PC-9 (cell line): ENCODE data around the gene DYNLT2B. TPM values are rescaled to one million over a fixed set of nuclear protein-coding genes. Genes with fewer than 3 reads are reported as not detected.
A peak's percentile ranks its signal among the peaks of the same experiment; 100 is the strongest.

ENCODE experiments used
- BruUV-seq: library from RNA; stranded (reverse); fragments of 400-500 nt; replicated peaks from 2 replicates; lab custom pipeline; 2021; lab: Mats Ljungman, UMichigan
- CTCF ChIA-PET: fragments of 300-600 bp; sonication (Branson Sonifier 250); formaldehyde crosslinking; loops from one replicate; lab custom pipeline; 2022; ENCODE audit warnings: antibody characterized with exemption; lab: Charles Lee
- POLR2A ChIA-PET: fragments of 300-600 bp; sonication (Branson Sonifier 250); formaldehyde crosslinking; loops from one replicate; lab custom pipeline; 2022; ENCODE audit warnings: antibody characterized with exemption; ENCODE audit not compliant: unreplicated experiment; lab: Charles Lee
- DNase-seq, 2 experiments: peaks; one replicate each; pipeline versions ENCODE4 v3.0.0 to v3.0.0-alpha.2; 2015 to 2022; ENCODE audit warnings: mixed read lengths in 1 of 2
- H2AFZ ChIP-seq: fragments of 200-600 bp; sonication (generic); 2 replicates; pipeline ENCODE4 v1.8.1; 2017; ENCODE audit warnings: antibody characterized with exemption
- H3F3A ChIP-seq: fragments of 200-600 bp; sonication (generic); 2 replicates; pipeline ENCODE4 v1.8.1; 2017; ENCODE audit warnings: antibody characterized with exemption, mild to moderate bottlenecking, low read depth; ENCODE audit not compliant: insufficient read depth
- H3K27ac ChIP-seq: fragments of 200-600 bp; sonication (generic); 2 replicates; pipeline ENCODE4 v1.6.1; 2016; ENCODE audit warnings: mixed run types
- H3K27me3 ChIP-seq: fragments of 200-600 bp; sonication (generic); 2 replicates; pipeline ENCODE4 v1.6.1; 2016; ENCODE audit warnings: low read depth, mixed run types; ENCODE audit not compliant: insufficient read depth
- H3K36me3 ChIP-seq: fragments of 200-600 bp; sonication (generic); 2 replicates; pipeline ENCODE4 v1.6.1; 2016; ENCODE audit warnings: low read depth, mixed run types
- H3K4me1 ChIP-seq: fragments of 200-600 bp; sonication (generic); replicated peaks from 2 replicates; pipeline ENCODE4 v1.6.1; 2016; ENCODE audit warnings: mixed run types; ENCODE audit not compliant: insufficient read depth
- H3K4me2 ChIP-seq: fragments of 200-600 bp; sonication (generic); 2 replicates; pipeline ENCODE4 v1.6.1; 2017; ENCODE audit warnings: mixed run types
- H3K4me3 ChIP-seq: fragments of 200-600 bp; sonication (generic); 2 replicates; pipeline ENCODE4 v1.6.1; 2016; ENCODE audit warnings: mixed run types
- H3K79me2 ChIP-seq: fragments of 200-600 bp; sonication (generic); 2 replicates; pipeline ENCODE4 v1.6.1; 2017; ENCODE audit warnings: low read depth, mixed run types
- H3K9me2 ChIP-seq: fragments of 200-600 bp; sonication (generic); 2 replicates; pipeline ENCODE4 v1.8.1; 2017; ENCODE audit warnings: mild to moderate bottlenecking; ENCODE audit not compliant: insufficient read depth
- H3K9me3 ChIP-seq: fragments of 200-600 bp; sonication (generic); 2 replicates; pipeline ENCODE4 v1.8.1; 2016; ENCODE audit warnings: low read depth; ENCODE audit not compliant: insufficient read depth
- H4K20me1 ChIP-seq: fragments of 200-600 bp; sonication (generic); 2 replicates; pipeline ENCODE4 v1.8.1; 2017; ENCODE audit not compliant: insufficient read depth
- CTCF ChIP-seq: fragments of 200-600 bp; sonication (generic); conservative IDR thresholded peaks from 2 replicates; pipeline ENCODE4 v1.6.1; 2017; ENCODE audit warnings: mixed run types, antibody characterized with exemption, mild to moderate bottlenecking, moderate library complexity
- EZH2 ChIP-seq: fragments of 200-600 bp; sonication (generic); IDR thresholded peaks from 2 replicates; pipeline ENCODE4 v1.8.0; 2017; ENCODE audit warnings: antibody characterized with exemption, low read depth
- intact Hi-C: fragments of 100-400 bp; cut with micrococcal nuclease; formaldehyde crosslinking; loops from one replicate; pipeline ENCODE4 v1.10.0; 2022; ENCODE audit not compliant: unreplicated experiment
- total RNA-seq: library from RNA; stranded (reverse); gene quantifications from 2 replicates; pipeline ENCODE4 v1.2.3, GENCODE V29; 2021

DYNLT2B gene
- total RNA-seq, 1 experiment from 2014 or later: 5.3 TPM

- CTCF ChIA-PET: no interaction called here
- POLR2A ChIA-PET: no interaction called here
- H3K4me2 ChIP-seq: no peak overlapping the region
- H3K9me3 ChIP-seq: no peaks in the 10 kb centered on the region
- intact Hi-C loops: no loop called here
- peaks cover 31% of the 10 kb centered on the region for H3K4me1 ChIP-seq
- no peak overlapping the region for H3K27ac ChIP-seq
- H3K9me2 ChIP-seq: no peaks in the 10 kb centered on the region
- H3K36me3 ChIP-seq: peaks cover 23% of the 10 kb centered on the region; the same call in 1 of the 2 replicates
- H3K4me3 ChIP-seq: no peak overlapping the region
- peaks cover 32% of the 10 kb centered on the region for H3K79me2 ChIP-seq
- H4K20me1 ChIP-seq: no peaks in the 10 kb centered on the region
- no peak for TF ChIP-seq CTCF
- no peak overlapping the region for H2AFZ ChIP-seq
- H3K27me3 ChIP-seq: no peaks in the 10 kb centered on the region
- DNase-seq: no peak
- peaks cover 32% of the 10 kb centered on the region for H3F3A ChIP-seq
- no TSS peak for BruUV-seq
Observed at GRCh38 chr3:196270499-196270898, 47.5 kb downstream of the DYNLT2B start.

- Histone ChIP-seq H3K27ac (peak overlapping the region; percentile 69), H3K4me3 (no peak overlapping the region), H3K9me2 (no peaks in the 10 kb centered on the region), H3F3A (peaks cover 20% of the 10 kb centered on the region), H3K79me2 (peaks cover 14% of the 10 kb centered on the region), H4K20me1 (no peaks in the 10 kb centered on the region), H2AFZ (no peak overlapping the region), H3K36me3 (peaks cover 23% of the 10 kb centered on the region; the same call in 1 of the 2 replicates), H3K4me2 (peak overlapping the region; percentile 6; the same call in 1 of the 2 replicates), H3K9me3 (no peaks in the 10 kb centered on the region), H3K4me1 (peaks cover 19% of the 10 kb centered on the region), H3K27me3 (no peaks in the 10 kb centered on the region)
- peak; percentile 65 to 83 for DNase-seq
- no TSS peak for BruUV-seq
- ChIA-PET POLR2A (interaction anchor here (0.5 to 0.7 kb wide), 4 partner anchors 19 to 441 kb away, joined by 3 to 5 read pairs (median 4); partner anchors contain the start of gene PCYT1A), CTCF (interaction anchor here (0.6 to 0.7 kb wide), 2 partner anchors 15 to 674 kb away, joined by 3 read pairs; partner anchors contain the start of gene NCBP2)
- TF ChIP-seq EZH2: no peak
- TF ChIP-seq CTCF: no peak
- intact Hi-C loops: loop anchor here (1.0 kb wide), 2 partner anchors 11 to 19 kb away; partner anchors contain the start of gene PCYT1A
Observed at GRCh38 chr3:196268284-196269163, 49.5 kb downstream of the DYNLT2B start.

GRCh38 chr3:196263819-196264218 lies 54.2 kb downstream of the DYNLT2B start:
- Histone ChIP-seq H3K36me3 (peaks cover 21% of the 10 kb centered on the region; the same call in 1 of the 2 replicates), H3K4me1 (peaks cover 12% of the 10 kb centered on the region), H3K4me3 (no peak overlapping the region), H3K9me2 (no peaks in the 10 kb centered on the region), H3F3A (peaks cover 13% of the 10 kb centered on the region), H2AFZ (no peak overlapping the region), H3K27me3 (no peaks in the 10 kb centered on the region), H3K9me3 (no peaks in the 10 kb centered on the region), H3K27ac (no peak overlapping the region), H3K4me2 (no peak overlapping the region), H4K20me1 (peaks cover 5% of the 10 kb centered on the region), H3K79me2 (peaks cover 5% of the 10 kb centered on the region; the same call in 1 of the 2 replicates)
- no TSS peak for BruUV-seq
- ChIA-PET CTCF (no interaction called here), POLR2A (no interaction called here)
- DNase-seq: no peak
- TF ChIP-seq EZH2: no peak
- no peak for TF ChIP-seq CTCF
- intact Hi-C loops: no loop called here
